Hepatocyte (in vitro differentiated cells): ENCODE data around the gene TMPRSS11F.

Source experiments
- CTCF ChIP-seq: fragments of 200-600 bp; sonication (generic); IDR thresholded peaks from 2 replicates; pipeline ENCODE4 v1.5.1; 2016; ENCODE audit warnings: antibody characterized with exemption, mild to moderate bottlenecking; ENCODE audit not compliant: poor library complexity
- EZH2 ChIP-seq: fragments of 200-600 bp; sonication (generic); IDR thresholded peaks from 2 replicates; pipeline ENCODE4 v1.6.1; 2016; ENCODE audit warnings: antibody characterized with exemption, mild to moderate bottlenecking, borderline replicate concordance
- EZH2phosphoT487 ChIP-seq: fragments of 200-600 bp; sonication (generic); IDR thresholded peaks from one replicate; pipeline ENCODE4 v1.6.1; 2018; ENCODE audit warnings: antibody characterized with exemption, mild to moderate bottlenecking, low read depth, moderate library complexity; ENCODE audit not compliant: unreplicated experiment, severe bottlenecking

- TF ChIP-seq CTCF (no peak), EZH2phosphoT487 (no peak), EZH2 (no peak)
These were observed 22.7 kb upstream of the TMPRSS11F start for GRCh38 chr4:68152411-68152810.
